HG03025 (cell line): ENCODE data around the gene MAL.

Experiments
- ATAC-seq: cut with Tn5 transposase; IDR thresholded peaks from one replicate; pipeline ENCODE4 v1.9.1; 2021; ENCODE audit warnings: mild to moderate bottlenecking, moderate library complexity; ENCODE audit not compliant: unreplicated experiment, low FRiP score

MAL gene

GRCh38 chr2:94995553-94996304 is 29.8 kb upstream of the MAL start:
- ATAC-seq: no peak

GRCh38 chr2:94996305-94997100 is 29.0 kb upstream of the MAL start:
- no peak for ATAC-seq

GRCh38 chr2:94997981-94998930 is 27.3 kb upstream of the MAL start:
- ATAC-seq: no peak

GRCh38 chr2:94999431-94999883 is 26.1 kb upstream of the MAL start:
- ATAC-seq: no peak

- ATAC-seq: no peak
Observed at GRCh38 chr2:95001051-95001562, 24.4 kb upstream of the MAL start.

- ATAC-seq: no peak
Observed at GRCh38 chr2:95001701-95002100, 23.8 kb upstream of the MAL start.

- no peak for ATAC-seq
Observed at GRCh38 chr2:95002498-95002897, 23.0 kb upstream of the MAL start.

- no peak for ATAC-seq
Observed at GRCh38 chr2:95004287-95004686, 21.2 kb upstream of the MAL start.

- ATAC-seq: no peak
Observed at GRCh38 chr2:95004711-95005110, 20.8 kb upstream of the MAL start.

GRCh38 chr2:95005726-95006125 is 19.8 kb upstream of the MAL start:
- ATAC-seq: no peak

- ATAC-seq: no peak
Observed at GRCh38 chr2:95006588-95006987, 18.9 kb upstream of the MAL start.

- no peak for ATAC-seq
Observed at GRCh38 chr2:95007031-95007609, 18.4 kb upstream of the MAL start.

GRCh38 chr2:95007822-95008221 is 17.7 kb upstream of the MAL start:
- ATAC-seq: no peak

GRCh38 chr2:95008306-95008705 is 17.2 kb upstream of the MAL start:
- ATAC-seq: no peak

- no peak for ATAC-seq
Observed at GRCh38 chr2:95008996-95009395, 16.5 kb upstream of the MAL start.

- no peak for ATAC-seq
Observed at GRCh38 chr2:95009412-95009811, 16.1 kb upstream of the MAL start.

GRCh38 chr2:95010126-95010525 is 15.4 kb upstream of the MAL start:
- no peak for ATAC-seq

- ATAC-seq: no peak
Observed at GRCh38 chr2:95010718-95011117, 14.8 kb upstream of the MAL start.

GRCh38 chr2:95012881-95013550 is 12.5 kb upstream of the MAL start:
- peak; percentile 77 for ATAC-seq

GRCh38 chr2:95013726-95014125 is 11.8 kb upstream of the MAL start:
- no peak for ATAC-seq
